ENCODE data around the gene ZHX3.

DNA sequence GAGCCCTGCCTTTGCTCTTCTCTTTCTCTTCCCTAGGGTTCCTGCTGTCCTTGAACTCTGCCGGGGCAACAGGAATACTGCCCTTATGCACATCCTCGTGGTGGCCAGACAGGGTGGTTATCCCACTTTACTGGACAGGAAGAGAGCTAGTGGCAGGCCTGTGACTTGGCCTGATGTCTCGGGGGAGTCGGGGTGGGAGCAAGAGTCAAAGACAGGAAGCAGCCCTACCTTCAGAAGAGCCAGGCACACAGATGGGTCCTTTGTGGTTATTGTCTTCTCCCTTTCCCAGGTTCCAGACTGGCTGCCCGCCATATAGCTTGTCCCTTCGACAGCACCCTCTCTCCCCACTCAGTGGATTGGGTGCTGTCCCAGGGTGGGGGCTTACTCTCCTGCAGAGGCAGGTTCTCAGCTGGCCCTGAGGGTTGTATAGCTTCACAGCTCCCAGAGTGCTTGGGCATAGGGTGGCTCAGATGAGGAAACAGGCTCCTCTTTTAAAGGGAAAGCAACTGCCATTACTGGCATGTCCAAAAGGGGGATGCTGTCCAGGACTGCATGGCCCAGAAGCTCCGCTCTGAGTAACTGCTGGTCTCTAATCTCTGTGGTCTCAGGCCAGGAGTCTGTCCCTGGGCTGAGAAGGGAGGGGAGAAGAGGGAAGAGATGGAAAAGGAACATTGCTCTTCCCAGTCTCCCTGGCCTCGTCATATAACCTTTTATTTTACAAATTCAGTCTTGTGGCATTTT, 162.9 kb downstream of the ZHX3 start:
- no peak for TF ChIP-seq CTCF (IDR thresholded peaks at IDR 0.05)
- TF ChIP-seq POLR2A (IDR thresholded peaks at IDR 0.05; ENCODE audit: low read depth): no peak

Data from esophagus muscularis mucosa (tissue), 3 donors.